Right ventricle myocardium inferior (tissue), 1 donor: Measurements from ENCODE around the gene DCC. TPM values are rescaled to one million over a fixed set of nuclear protein-coding genes. Genes with fewer than 3 reads are reported as not detected.

ENCODE experiments used
- ATAC-seq: fragments of 200-7000 bp; cut with Tn5 transposase; one replicate; pipeline ENCODE4 v1.9.1; 2020; ENCODE audit warnings: mild to moderate bottlenecking, moderate library complexity
- DNase-seq: peaks from one replicate; pipeline ENCODE4 v3.0.0; 2021; ENCODE audit errors: missing footprints
- intact Hi-C: fragments of 100-400 bp; cut with DNase I; formaldehyde crosslinking; loops from one replicate; pipeline ENCODE4 v1.11.0; 2022
- total RNA-seq: library from RNA; stranded (reverse); fragmentation: NEBNext Ultra II Directional; extraction: Animal tissue kit (Norgen Biotek cat#: 25700); gene quantifications from one replicate; pipeline ENCODE4 v1.2.1, GENCODE V29; 2021
- donor health status: DM: no; HTN: yes; CAD: no; lungs with severe emphysema.

DCC gene
- total RNA-seq, 1 donor from 2014 or later: not detected

DNA sequence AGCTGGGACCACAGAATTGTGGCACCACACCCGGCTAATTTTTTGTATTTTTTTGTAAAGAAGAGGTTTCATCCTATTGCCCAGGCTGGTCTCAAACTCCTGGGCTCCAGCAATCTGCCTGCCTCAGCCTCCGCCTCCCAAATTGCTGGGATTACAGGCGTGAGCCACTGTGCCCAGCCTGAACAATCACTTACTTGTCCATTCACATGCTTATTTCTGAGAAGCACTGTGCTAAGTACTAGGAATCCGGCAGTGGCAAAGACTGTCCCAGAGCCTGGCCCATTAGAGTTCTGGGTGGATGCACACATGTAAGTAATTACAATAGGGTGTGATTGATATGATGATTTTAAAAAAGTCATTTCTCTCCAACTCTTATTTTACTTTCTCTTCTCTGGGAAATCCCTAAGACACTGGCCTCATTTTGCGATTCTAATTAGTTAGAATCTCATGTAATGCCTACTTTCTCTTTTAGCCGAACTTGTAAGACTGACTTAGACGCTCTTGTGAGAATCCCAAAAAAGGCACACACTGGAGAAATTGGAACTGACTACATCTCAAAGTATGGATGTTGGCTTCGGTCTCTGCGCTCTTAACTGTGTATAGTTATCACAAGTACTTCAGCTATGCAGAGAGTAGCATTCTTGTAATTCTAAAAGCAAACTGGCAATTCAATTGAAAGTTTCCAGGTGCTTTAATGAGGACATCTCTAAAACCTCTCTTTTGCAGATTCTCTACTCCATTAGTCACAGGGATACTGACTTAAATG is 567.7 kb downstream of the DCC start:
- ATAC-seq (no peak), DNase-seq (no peak)
- intact Hi-C loops: no loop called here

- ATAC-seq: no peak
- DNase-seq: no peak
- intact Hi-C loops: no loop called here
Observed at GRCh38 chr18:52914148-52914547, 574.2 kb downstream of the DCC start.

GRCh38 chr18:52920665-52921064 is 580.7 kb downstream of the DCC start:
- ATAC-seq (no peak), DNase-seq (no peak)
- intact Hi-C loops: no loop called here

DNA sequence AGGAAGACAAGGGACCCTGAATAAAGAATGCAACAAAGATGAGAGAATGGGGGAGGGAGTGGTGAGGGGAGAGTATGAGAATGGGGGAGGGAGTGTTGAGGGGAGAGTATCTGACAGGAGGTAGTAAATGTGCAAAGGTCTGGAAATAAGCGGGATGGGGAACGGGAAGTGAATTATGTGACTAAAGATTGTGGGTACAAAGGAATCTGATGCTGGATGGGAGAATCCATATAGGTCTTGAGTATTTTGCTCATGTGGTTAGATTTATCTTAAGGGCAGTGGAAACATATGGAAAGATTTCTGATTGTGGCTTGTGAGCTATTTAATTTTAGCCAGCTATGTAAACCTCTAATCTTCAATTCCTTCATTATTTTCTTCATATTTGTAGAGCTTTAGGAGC is 593.4 kb downstream of the DCC start:
- ATAC-seq: no peak

GRCh38 chr18:52936931-52937330 is 596.9 kb downstream of the DCC start:
- no peak for ATAC-seq
- intact Hi-C loops: no loop called here
- DNase-seq: no peak

More for the DNA sequence above, 593.4 kb downstream of the DCC start:
- no peak for DNase-seq
- intact Hi-C loops: no loop called here

DNA sequence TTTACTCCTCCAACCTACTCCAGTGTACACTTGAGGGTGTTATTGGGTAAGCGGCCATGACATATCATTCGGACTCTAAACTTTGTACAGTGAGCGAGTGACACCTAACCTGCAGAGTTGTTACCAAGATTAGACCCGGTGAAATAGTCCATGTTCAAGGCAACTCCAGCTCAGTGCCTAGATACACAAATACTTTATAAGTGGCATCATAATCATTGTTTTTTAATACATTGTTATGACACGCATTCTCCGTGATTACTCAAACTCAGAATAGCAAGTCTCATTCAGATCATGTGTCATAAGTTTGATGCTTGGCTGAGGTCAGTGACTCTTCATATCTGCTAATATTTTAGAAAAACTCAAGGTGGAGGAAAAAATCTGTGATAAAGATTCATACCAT is 597.8 kb downstream of the DCC start:
- intact Hi-C loops: no loop called here
- ATAC-seq (no peak), DNase-seq (no peak)

- ATAC-seq (no peak), DNase-seq (no peak)
- intact Hi-C loops: no loop called here
Observed at GRCh38 chr18:52945552-52945951, 605.6 kb downstream of the DCC start.

GRCh38 chr18:52948868-52949444 is 609.0 kb downstream of the DCC start:
- no peak for ATAC-seq
- intact Hi-C loops: no loop called here
- DNase-seq: no peak

DNA sequence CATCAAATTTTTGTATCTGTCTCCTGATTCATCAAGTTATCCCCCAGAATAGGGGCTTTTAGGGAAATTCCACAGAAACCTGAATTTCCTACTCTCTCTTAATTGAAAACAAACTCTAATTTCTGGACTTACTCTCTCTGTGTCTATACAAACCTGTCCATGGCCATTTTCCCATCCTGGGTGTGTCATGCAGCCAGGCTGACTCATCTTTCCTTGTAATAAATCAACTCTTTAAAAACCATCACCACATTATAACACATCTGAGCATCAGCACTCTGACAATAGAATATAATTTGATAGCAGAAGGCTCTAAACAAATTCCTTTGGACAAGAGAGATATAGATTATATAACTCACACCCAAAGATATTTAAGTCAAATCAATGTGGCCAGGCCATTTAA is 610.2 kb downstream of the DCC start:
- DNase-seq (no peak), ATAC-seq (no peak)
- intact Hi-C loops: no loop called here

GRCh38 chr18:52953387-52953786 is 613.4 kb downstream of the DCC start:
- no peak for DNase-seq
- no peak for ATAC-seq
- intact Hi-C loops: no loop called here

GRCh38 chr18:52963481-52963880 is 623.5 kb downstream of the DCC start:
- no peak for ATAC-seq
- intact Hi-C loops: no loop called here
- DNase-seq: no peak

GRCh38 chr18:52970686-52971085 is 630.7 kb downstream of the DCC start:
- intact Hi-C loops: no loop called here
- no peak for ATAC-seq

DNA sequence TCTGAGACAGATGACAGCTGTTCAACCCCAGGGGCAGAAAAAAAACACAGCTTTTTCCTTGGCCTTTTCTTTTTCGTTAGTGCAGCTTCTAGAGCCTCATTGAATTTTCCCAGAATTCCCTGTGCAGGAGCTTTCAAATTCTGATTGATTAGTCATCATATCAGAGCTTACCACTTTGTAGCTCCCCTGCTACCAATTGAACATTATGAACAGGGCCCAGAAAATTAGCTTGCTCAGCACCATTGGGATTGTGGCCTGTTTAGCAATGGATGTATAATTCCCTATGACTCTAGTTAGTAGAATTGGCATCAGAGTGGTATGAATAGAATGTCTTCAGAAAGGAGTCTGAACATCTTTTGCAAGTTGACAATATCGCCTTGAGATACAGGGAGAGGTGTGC is 631.1 kb downstream of the DCC start:
- DNase-seq (no peak), ATAC-seq (no peak)
- intact Hi-C loops: no loop called here

More at GRCh38 chr18:52970686-52971085, 630.7 kb downstream of the DCC start:
- peak; percentile 11 for DNase-seq

DNA sequence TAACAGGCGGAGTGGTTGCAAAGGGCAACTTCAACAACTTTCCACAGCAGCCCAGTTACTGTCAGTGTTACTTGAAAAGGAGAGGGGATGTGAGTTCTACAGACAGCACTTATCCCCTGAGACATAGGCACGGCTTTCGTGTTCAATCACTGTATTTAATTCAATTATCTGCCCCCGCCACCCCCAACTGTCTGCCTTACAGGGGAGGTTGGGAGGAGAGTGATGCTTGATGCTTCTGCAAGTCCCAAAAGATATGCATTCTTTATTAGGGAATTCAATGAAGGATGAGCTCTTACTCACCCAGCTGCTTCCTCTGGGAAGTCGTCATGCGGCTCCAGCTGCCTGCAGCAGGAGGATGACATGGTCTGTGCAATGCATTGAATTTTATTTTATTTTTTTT is 639.9 kb downstream of the DCC start:
- intact Hi-C loops: no loop called here
- DNase-seq (no peak), ATAC-seq (no peak)

- ATAC-seq: no peak
- intact Hi-C loops: no loop called here
Observed at GRCh38 chr18:52991246-52991645, 651.2 kb downstream of the DCC start.

GRCh38 chr18:52992041-52992440 is 652.0 kb downstream of the DCC start:
- intact Hi-C loops: no loop called here
- DNase-seq: no peak
- ATAC-seq: no peak

More at GRCh38 chr18:52991246-52991645, 651.2 kb downstream of the DCC start:
- DNase-seq: no peak

GRCh38 chr18:52995875-52996274 is 655.9 kb downstream of the DCC start:
- intact Hi-C loops: no loop called here
- ATAC-seq (no peak), DNase-seq (no peak)

DNA sequence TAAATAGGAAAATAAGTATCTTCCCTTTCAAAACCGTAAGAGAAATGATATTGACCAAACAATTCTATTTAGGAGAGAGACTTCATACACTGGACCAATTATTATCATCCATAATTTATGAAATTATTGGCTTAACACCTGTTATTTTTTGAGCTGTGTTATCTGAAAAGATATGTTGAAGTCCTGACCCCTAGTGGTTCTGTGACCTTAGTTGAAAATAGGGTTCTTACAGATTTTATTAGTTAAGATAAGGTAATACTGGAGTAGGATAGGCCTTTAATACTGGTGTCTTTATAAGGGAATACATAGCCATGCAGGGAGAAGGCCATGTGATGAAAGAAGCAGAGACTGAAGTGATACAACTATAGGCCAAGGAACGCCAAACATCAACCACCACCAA is 659.6 kb downstream of the DCC start:
- ATAC-seq: no peak

GRCh38 chr18:53004798-53005197 is 664.8 kb downstream of the DCC start:
- intact Hi-C loops: no loop called here
- ATAC-seq (no peak), DNase-seq (no peak)

More for the DNA sequence above, 659.6 kb downstream of the DCC start:
- DNase-seq: no peak
- intact Hi-C loops: no loop called here

GRCh38 chr18:53018791-53019190 is 678.8 kb downstream of the DCC start:
- ATAC-seq: no peak
- intact Hi-C loops: no loop called here
- DNase-seq: no peak

DNA sequence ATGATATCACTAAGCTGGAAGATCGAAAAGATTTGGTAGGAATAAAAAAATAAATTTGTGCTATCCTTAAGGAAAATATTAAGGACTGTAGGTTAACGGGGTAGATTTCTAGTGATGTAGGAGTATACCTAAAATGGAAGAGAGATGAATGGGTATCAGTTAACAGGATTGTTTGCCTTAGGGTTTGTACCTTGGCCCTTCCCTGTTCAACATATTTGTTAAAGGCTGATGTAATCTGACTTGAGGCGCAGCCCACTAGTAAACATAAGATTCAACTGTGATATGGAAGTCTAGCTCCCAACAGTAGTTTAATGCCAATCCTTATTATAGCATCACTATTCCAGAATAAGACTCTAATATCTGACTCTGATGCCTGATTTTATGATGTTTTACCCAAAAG is 685.2 kb downstream of the DCC start:
- intact Hi-C loops: no loop called here
- DNase-seq (no peak), ATAC-seq (no peak)
